Right lung (tissue), 5 donors: ENCODE results near the gene NUP153. TPM values are rescaled to one million over a fixed set of nuclear protein-coding genes. Genes with fewer than 3 reads are reported as not detected.
A peak's percentile ranks its signal among the peaks of the same experiment; 100 is the strongest.
"Not testable (repeated sequence)": the region's sequence is repeated elsewhere in the genome, so short reads cannot be mapped to it uniquely, and the experiment has no call there.

Experiments
- DNase-seq, 2 donors: peaks; one replicate each; pipeline ENCODE4 v3.0.0-alpha.2; 2013
- polyA plus RNA-seq, 5 donors: library from polyadenylated mRNA; unstranded; fragments of 120-200 nt; gene quantifications; one replicate each; pipeline versions ENCODE4 v1.2.1 to v1.2.3, GENCODE V29; 2013; ENCODE audit warnings: inconsistent platforms in 1 of 5, low replicate concordance in 1 of 5; ENCODE audit not compliant: insufficient read length in 5 of 5, insufficient read depth in 1 of 5

The NUP153 gene
- polyA plus RNA-seq, 5 donors, result 36.6 to 53.3 (median 47.1) TPM

GRCh38 chr6:17714879-17715851 lies 8.4 kb upstream of the NUP153 start:
- DNase-seq, result no peak

- no peak for DNase-seq
Measured at GRCh38 chr6:17714177-17714576, 7.5 kb upstream of the NUP153 start.

- no peak for DNase-seq
Measured at GRCh38 chr6:17712576-17712975, 5.9 kb upstream of the NUP153 start.

GRCh38 chr6:17710331-17710730 lies 3.6 kb upstream of the NUP153 start:
- no peak for DNase-seq

- no peak for DNase-seq
Measured at GRCh38 chr6:17709476-17709875, 2.8 kb upstream of the NUP153 start.

GRCh38 chr6:17708035-17708434 lies 1.3 kb upstream of the NUP153 start:
- DNase-seq, result not testable (repeated sequence)

- no peak for DNase-seq
Measured at GRCh38 chr6:17707371-17707651, 586 bp upstream of the NUP153 start.

- DNase-seq, result peak in 1 of 2 donors; percentile 65
Measured at GRCh38 chr6:17705778-17706579, 746 bp downstream of the NUP153 start.

- peak; percentile 59 to 66 for DNase-seq
Measured at GRCh38 chr6:17705428-17705777, 1.3 kb downstream of the NUP153 start.

- DNase-seq, result peak in 1 of 2 donors; percentile 30
Measured at GRCh38 chr6:17703256-17703694, 3.5 kb downstream of the NUP153 start.

- DNase-seq, result no peak
Measured at GRCh38 chr6:17700421-17701416, 6.0 kb downstream of the NUP153 start.

- no peak for DNase-seq
Measured at GRCh38 chr6:17691925-17692538, 14.7 kb downstream of the NUP153 start.

GRCh38 chr6:17688481-17688880 lies 18.2 kb downstream of the NUP153 start:
- DNase-seq, result no peak

GRCh38 chr6:17687136-17687535 lies 19.6 kb downstream of the NUP153 start:
- no peak for DNase-seq

GRCh38 chr6:17684134-17684533 lies 22.6 kb downstream of the NUP153 start:
- no peak for DNase-seq

GRCh38 chr6:17683428-17683827 lies 23.3 kb downstream of the NUP153 start:
- no peak for DNase-seq

GRCh38 chr6:17679726-17680125 lies 27.0 kb downstream of the NUP153 start:
- no peak for DNase-seq

- no peak for DNase-seq
Measured at GRCh38 chr6:17677602-17678001, 29.1 kb downstream of the NUP153 start.

GRCh38 chr6:17673543-17674254 lies 33.0 kb downstream of the NUP153 start:
- DNase-seq, result no peak

- no peak for DNase-seq
Measured at GRCh38 chr6:17672064-17672718, 34.5 kb downstream of the NUP153 start.
